HuH-7 (cell line): ENCODE data around the gene MXRA7.
"Not testable (repeated sequence)": the region's sequence is repeated elsewhere in the genome, so short reads cannot be mapped to it uniquely, and the experiment has no call there.

ENCODE experiments used
- DNase-seq: peaks from one replicate; pipeline ENCODE4 v3.0.0; 2011; ENCODE audit warnings: low spot score

MXRA7 gene

DNA sequence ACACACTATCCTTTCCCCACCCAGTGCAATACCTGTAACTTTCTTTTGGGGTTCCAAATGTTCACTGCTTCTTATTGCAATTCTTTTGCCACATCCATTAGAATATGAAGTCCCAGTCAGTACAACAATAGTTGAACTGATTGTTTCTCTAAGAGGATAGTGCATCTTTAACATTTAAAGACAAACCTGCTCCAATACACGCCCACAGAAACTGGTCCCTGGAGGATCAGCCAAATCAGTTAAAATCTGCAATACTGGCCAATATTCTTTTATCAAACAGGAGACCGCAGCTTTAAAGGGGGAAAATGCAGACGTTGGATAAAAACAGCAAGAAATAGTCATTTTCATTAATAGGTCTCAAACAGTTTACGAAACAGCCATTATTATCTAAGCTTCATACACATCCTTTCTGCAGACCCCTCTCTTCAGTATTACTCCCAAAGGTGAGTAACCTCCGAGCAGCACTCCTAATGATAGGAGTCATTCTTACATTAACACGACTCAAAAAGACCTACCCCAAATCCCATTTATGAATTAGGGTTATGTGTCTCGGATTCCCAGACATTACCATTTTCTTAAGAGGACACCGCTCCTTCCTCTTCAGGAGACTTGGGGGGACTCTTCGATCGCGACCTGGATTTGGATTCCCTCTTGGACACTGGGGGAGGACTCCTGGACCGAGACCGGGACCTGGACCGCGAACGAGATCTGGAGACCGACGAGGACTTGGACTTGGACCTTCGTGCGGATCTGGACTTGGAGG is 25.0 kb upstream of the MXRA7 start:
- no peak for DNase-seq

DNA sequence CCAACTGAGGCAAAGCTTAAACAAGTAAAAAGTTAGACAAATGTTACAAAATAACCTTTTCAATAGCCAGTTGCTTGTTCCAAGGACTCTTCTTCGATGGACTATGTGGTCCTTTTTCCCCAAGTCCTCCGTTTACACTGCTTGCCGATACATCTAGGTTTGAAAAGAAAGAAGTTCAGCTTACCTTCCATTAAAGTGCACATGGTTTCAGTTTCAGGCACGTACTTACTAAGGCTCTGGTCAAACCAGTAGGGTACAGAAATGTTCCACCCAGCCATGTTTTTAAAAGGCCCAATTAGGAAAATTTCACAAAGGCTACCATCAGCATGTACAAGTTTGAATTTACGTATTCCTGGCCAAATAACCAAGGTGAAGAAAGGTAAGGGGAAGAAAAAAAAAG is 24.2 kb upstream of the MXRA7 start:
- DNase-seq = no peak

DNA sequence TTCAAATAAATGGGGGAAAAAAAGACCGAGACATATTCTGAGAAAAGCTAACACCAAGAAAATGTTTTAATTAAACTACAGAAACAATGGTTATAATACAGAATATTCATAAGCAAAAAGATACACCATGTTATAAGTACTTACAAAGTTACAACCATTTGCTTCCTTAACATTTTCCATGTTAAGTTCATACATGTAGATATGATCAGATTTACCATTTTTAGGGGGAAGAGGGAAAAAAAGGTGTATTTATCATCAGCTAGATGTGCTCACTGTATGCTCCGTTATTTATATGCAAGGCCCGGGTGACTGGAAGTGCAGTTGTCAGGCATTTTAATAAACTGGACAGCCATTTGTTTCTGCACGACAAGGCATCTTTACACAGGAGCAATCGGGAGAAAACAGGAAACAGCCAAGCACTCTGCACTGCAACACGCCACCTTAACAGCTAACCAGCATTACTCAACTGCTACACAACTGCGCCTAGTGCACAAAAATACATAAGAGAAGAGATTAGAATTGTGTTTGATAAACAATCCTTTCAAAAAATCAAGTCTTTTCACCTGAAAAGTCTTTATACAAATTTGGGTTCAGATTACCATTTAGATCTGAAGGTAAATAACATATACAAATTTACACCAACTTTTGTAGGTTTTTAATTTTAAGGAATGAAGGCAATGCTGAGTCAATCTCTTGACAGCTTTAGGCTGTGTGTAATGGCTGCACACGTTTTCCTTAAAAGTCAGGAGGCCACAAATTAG is 23.5 kb upstream of the MXRA7 start:
- no peak for DNase-seq

DNA sequence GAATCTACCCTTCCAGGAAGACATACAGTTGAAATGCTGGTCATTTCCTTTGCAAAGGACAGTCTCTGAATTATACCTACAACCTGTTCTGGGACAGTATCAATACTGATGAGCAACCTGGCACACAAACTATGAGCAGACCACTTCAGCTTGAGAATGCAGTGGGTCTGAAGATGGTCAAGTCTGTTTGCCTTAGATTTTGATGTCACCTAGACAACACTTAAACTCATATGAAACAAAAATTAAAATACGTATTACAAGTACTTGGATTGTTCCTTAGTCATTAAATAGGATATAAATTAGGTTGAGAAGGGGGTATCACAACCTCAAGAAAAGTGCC is 22.8 kb upstream of the MXRA7 start:
- DNase-seq = no peak

DNA sequence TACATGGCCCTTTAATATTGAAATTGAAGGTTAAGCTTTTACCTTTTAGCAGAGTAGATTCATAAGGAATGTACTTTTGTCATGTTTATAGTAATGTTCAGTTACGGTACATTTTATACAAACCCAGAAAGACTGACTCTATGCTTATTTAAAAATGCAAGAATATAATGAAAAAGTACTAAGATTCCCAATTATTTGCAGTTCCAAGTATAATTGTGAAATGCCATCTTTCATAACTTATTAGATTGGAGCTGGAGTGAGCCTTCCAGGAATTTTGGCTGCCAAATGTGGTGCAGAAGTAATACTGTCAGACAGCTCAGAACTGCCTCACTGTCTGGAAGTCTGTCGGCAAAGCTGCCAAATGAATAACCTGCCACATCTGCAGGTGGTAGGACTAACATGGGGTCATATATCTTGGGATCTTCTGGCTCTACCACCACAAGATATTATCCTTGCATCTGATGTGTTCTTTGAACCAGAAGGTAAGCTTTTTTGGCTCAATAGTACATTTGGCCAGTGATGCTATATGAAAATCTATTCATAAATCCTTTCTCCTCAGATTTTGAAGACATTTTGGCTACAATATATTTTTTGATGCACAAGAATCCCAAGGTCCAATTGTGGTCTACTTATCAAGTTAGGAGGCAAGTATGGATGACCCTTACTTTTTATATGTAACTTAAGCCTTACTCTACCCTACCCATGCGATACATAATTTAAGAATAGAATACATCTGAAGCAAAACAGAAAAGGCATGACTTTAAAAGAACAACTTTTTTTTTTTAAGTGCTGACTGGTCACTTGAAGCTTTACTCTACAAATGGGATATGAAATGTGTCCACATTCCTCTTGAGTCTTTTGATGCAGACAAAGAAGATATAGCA is 22.2 kb upstream of the MXRA7 start:
- no peak for DNase-seq

DNA sequence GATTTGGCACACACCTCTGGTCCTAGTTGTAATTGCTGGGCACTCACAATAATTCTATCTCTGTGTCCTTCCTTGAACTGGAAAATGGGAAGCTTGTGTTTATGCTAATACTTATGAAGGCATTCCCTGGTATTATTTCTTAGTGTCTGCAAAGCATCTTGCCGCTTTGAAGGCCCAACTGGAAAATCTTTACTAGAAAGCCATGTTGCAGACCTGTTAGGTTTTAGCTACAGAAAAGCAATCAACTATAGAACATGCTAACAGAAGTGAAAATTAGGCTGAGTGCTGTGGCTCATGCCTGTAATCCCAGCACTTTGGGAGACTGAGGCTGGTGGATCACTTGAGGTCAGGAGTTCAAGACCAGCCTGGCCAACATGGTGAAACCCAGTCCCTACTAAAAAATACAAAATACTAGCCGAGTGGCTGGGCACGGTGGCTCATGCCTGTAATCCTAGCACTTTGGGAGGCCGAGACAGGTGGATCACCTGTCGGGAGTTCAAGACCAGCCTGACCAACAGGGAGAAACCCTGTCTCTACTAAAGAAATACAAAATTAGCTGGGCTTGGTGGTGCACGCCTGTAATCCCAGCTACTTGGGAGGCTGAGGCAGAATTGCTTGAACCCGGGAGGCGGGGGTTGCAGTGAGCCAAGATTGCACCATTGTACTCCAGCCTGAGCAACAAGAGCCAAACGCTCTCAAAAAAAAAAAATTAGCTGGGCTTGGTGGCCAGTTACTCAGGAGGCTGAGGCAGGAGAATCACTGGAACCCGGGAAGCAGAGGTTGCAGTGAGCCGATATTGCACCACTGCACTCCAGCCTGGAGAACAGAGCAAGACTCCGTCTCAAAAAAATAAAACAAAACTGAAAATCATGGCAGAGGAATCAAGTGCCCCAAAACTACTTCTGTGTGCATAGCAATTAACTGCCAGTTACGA is 21.3 kb upstream of the MXRA7 start:
- DNase-seq = not testable (repeated sequence)

DNA sequence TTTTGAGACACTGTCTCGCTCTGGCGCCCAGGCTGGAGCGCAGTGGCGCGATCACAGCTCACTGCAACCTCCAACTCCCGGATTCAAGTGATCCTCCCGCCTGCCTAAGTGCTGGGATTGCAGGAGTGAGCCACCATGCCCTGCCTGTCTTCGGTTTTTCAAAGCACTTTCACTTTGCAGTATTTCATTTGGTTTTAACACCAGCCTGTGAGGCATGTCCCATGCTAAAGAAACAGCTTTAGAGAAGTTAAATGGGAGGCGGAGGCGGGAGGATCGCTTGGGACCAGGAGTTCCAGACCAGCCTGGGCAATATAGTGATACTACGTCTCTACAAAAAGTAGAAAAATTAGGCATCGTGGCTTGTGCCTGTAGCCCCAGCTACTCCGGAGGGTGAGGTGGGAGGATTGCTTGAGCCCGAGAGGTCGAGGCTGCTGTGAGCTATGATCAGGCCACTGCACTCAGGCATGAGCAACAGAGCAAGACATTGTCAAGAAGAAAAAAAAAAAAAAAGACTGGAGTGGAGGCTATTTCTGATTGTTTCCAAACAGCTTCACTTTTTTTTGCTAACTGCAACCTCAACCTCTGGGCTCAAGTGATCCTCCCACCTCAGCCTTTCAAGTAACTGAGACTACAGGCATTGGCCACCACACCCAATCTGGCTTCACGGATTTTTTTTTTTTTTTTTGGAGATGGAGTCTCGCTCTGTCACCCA is 17.1 kb upstream of the MXRA7 start:
- DNase-seq = no peak

DNA sequence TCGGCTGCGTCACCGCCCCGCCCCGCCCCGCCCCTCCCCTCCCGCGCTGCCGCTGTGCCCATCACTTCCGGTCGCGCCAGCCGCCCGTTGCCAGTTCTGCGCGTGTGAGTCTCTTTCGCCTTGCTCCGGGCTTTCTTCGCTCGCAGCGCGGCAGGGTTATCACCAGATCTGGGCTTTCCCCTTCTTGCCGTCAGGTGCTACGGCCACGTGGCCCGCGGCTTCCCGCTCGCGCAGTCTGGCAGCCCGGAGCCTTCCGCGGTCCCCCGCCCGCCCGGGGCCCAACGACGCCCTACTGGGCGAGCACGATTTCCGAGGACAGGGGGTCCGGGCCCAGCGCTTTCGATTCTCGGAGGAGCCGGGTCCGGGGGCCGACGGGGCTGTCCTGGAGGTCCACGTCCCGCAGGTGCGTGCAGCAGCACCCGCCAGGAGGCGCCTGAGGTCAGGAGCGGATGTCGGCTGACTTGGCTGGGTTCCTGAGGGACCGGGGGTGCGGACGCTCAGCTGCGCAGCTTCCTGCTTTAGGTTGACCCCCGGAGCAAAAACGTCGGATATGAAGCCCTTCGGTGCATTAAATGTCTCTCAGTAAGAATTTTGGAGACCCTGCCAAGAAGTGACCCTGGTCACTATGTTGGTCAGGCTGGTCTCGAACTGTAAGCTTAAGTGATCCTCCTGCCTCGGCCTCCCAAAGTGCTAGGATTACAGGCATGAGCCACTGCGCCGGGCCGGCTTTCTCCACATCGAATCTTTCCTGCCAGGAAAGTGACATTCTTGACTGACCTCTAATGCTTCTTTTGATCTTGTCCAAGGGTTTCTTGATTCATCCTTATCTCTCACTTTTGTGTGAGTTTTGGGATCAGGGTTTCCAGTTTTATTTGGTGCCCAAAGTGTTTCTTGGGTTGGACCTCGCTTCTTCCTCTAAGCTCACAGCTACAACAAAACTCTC is 16.3 kb upstream of the MXRA7 start, which contains the start of gene METTL23:
Gene METTL23, plus strand, starts transcription at position 64 of the 943 bp plus-strand sequence. CDS start 2,872 bp downstream, outside the sequence.
- DNase-seq = peak; percentile 81

DNA sequence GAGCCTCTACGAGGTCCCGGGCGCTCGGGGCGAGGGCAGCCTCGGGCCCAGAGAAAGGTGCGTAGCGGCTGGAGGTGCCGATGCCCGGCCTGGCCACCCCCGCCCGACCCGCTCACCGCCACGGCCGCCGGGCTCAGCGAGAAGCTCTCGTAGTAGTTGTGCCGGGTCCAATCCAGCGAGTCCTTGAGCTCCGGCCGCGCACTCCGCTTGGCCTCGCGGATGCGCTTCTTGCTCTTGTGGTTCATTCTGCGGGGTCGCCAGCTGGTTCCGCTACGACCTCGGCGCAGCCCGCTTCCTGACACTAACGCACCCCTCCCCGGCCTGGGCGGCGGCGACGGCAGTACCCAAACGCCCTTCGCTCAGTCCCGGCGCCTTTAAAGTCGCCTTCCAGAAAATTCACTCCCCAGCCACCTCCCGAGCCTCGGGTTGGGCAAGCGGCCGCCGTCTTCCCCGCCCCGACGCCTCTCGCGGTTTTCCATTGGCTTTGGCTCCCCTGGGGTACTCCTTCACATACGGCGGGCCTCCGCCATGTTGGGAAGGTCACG is 15.5 kb upstream of the MXRA7 start, which contains the start of gene JMJD6:
Gene JMJD6, minus strand, starts transcription at position 376 of the 545 bp plus-strand sequence. Its CDS starts 131 bp downstream, at position 245.
- DNase-seq = peak; percentile 98

DNA sequence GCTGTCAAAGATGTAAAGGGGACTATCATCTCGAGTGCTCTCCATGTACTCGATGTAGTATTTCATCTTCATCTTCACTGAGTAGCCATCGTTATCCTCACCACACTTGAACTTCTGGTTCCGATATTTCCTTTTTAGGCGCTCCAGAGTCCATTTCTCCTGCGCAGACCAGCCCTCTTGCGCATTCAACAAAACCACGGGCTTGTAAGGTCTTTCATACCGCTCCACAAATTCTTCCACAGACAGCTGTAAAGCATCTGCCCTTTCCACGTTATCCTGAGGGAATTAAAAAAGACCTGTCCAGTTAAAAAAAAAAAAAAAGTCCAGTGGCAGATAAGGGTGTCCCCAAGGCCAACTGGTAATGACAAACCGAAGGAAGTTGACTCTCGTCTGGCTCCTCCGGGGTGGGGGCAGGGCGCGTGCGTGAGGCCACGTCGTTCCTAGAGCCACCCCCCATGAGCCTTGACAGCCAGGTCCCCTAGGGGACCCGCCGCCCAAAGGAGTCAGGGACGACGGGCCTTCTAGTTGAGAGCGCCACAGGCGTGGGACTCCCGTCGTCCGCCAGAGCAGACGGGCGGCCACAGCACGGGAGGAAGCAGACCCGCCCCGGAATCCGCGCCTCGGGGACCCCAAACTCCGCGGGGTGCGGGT is 14.9 kb upstream of the MXRA7 start:
- peak; percentile 64 for DNase-seq

DNA sequence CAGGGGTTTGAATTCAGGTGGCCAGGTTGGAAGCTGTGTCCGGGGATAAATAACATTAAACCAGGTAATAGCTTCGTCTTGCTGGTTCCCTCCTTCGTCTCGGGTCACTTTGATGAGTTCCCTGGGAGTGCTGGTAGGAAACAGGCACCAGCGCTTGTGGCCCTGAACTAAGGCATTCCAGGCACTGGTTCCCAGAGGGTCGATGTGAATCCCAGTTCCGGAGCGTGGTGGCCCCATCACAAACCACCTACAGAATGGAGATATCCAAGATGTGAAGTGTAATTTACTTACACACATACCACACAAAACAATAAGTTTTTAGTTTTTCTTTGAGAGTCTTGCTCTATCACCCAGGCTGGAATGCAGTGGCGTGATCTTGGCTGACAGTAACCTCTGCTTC is 13.0 kb upstream of the MXRA7 start:
- DNase-seq = no peak

DNA sequence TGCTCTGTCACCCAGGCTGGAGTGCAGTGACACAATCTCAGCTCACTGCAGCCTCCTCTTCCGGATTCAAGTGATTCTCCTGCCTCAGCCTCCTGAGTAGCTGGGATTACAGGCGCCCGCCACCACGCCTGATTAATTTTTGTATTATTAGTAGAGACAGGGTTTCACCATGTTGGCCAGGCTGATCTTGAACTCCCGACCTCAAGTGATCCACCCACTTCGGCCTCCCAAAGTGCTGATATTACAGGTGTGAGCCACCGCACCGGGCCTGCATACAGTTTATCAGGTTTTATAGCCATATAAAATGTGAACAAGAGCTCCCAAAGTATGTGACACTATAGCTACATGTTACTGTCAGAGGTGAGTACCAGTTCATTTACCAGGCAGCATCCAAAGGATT is 12.2 kb upstream of the MXRA7 start:
- DNase-seq = not testable (repeated sequence)

DNA sequence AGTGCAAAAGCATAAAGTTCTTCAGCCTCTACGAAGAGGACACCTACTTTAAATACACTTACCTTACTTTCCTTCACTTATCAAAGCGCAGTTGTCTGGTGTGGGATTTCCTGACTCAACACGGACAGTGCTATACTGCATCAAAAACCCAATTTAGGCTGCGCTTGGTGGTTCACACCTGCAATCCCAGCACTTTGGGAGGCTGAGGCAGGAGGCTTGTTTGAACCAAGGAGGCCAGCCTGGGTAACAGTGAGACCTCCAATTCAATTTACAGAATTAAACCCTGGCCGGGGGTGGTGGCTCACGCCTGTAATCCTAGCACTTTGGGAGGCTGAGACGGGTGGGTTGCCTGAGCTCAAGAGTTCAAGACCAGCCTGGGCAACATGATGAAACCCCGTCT is 11.5 kb upstream of the MXRA7 start:
- no peak for DNase-seq

DNA sequence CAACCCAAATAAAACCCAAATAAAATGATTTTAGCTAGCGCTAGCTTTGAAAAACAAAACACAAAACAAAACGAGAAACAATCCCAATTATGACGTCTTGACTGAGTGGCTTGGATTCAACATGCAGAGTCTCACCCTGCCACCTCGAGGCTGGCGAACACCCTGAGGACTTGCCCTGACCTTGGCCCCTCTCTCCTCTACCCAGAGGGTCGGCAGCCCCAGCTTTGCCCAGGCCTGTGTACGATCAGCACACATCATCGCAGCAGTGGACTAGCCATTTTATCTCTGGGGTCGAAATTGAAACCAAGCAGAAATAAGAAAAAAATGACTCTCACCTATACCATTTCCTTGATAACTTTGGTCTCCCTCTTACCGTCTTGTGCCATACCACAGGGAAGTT is 10.7 kb upstream of the MXRA7 start:
- no peak for DNase-seq

DNA sequence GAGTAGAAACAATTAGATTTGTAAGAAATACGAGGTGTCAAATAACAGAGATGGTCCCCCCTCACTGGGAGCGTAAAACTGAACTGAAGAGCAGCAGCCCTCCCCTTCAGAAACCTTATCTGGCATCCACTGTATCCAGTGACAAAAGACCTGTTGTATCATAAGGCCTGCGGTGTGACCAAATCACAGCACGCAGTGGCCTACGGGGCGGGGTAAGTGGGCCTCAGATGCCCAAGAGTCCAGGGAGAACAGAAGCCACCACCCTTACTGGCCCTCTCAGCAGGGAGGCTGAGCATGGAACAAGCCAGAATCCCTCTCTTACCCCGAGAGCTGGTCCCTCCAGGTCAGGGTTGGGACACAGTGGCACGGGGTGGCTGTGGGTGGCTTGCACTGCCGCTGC is 10.2 kb upstream of the MXRA7 start:
- DNase-seq = no peak

DNA sequence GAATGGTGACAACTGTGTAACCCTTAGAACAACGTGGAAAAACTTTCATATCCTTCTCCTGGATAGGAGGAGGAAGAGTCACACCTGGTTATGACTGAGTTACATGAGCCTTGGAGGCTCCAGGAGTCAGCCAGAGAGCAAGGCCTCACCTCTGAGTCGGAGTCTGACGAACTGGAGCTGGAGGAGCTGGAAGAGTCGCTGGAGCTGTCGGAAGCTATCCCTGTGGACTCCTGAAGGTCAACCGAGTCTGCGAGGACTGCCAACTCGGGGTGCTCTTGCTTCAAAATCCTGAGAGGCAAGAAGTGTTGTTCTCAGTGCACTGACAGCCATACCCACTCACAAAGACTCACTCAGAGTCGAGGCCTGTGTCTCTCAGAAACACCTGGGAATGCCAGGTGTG is 9.4 kb upstream of the MXRA7 start:
- no peak for DNase-seq

DNA sequence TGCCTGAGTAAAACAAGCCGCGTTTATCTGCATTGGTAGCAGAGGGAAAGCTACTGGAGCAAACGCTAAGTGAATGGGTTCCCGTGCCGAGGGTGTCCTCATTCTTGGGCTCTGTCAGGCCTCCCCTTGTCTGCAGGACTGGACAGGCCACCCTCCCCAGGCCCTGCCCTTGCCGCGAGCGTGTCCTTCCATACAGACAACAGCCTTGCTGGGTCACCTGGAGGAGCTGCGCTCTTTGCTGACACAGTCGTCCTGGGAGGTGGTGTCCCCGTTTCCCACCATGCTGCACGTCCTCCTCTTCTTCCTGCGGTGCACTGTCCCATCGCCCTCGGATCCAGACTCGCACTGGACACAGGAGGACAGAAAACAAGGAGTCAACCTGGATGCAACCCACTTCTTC is 7.8 kb upstream of the MXRA7 start:
- no peak for DNase-seq

DNA sequence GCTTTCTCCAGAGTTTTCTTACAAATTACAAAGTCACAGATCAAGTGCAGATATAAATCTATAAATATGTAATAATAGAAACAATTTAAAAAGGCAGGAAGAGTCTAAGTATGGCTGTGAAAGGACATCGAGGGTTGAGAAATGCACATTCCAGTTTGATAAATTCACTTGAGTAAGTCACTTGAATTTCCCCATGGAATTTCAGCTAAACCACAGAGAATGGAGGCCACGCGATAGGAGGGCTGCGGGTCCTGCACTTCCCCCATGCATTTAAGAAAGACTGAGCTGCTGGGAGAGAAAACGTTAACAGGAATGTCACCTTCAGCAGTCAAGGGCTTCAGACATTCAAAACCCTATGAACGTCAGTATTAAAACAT is 6.1 kb upstream of the MXRA7 start:
- no peak for DNase-seq
